Astrocyte (in vitro differentiated cells and primary cell): ENCODE measurements around the gene PTPRD.

Experiments
- CTCF ChIP-seq: IDR thresholded peaks from 2 replicates; pipeline ENCODE4 v1.5.1; 2011; ENCODE audit warnings: low read depth, mild to moderate bottlenecking, inconsistent platforms, low read length, moderate library complexity; ENCODE audit not compliant: insufficient read depth
- EZH2 ChIP-seq: IDR thresholded peaks from 2 replicates; pipeline ENCODE4 v1.6.1; 2012; ENCODE audit warnings: mild to moderate bottlenecking, low read length, inconsistent platforms; ENCODE audit not compliant: insufficient read depth

GRCh38 chr9:8643896-8644295 lies 1968.9 kb downstream of the PTPRD start:
- TF ChIP-seq CTCF (no peak), EZH2 (no peak)
